H9 (cell line): ENCODE results near the gene FAM200A. TPM values are rescaled to one million over a fixed set of nuclear protein-coding genes. Genes with fewer than 3 reads are reported as not detected.
A peak's percentile ranks its signal among the peaks of the same experiment; 100 is the strongest.

Experiments used
- DNase-seq: peaks from one replicate; pipeline ENCODE4 v3.0.0-alpha.2; 2017
- H2AFZ ChIP-seq: one replicate; pipeline ENCODE4 v1.6.1; 2013; ENCODE audit warnings: mild to moderate bottlenecking, low read length, control low read depth, moderate library complexity
- H2AK5ac ChIP-seq: 2 replicates; pipeline ENCODE4 v1.6.1; 2013; ENCODE audit warnings: low read length, control low read depth, mixed read lengths; ENCODE audit not compliant: insufficient read length
- H2BK120ac ChIP-seq: one replicate; pipeline ENCODE4 v1.6.1; 2013; ENCODE audit warnings: low read depth, mild to moderate bottlenecking, low read length, control low read depth, inconsistent platforms; ENCODE audit not compliant: poor library complexity, severe bottlenecking
- H2BK12ac ChIP-seq: 2 replicates; pipeline ENCODE4 v1.6.1; 2013; ENCODE audit warnings: low read length, control low read depth, mixed read lengths, low read depth; ENCODE audit not compliant: insufficient read length
- H2BK15ac ChIP-seq: 2 replicates; pipeline ENCODE4 v1.6.1; 2013; ENCODE audit warnings: low read depth, low read length, control low read depth
- H2BK20ac ChIP-seq: one replicate; pipeline ENCODE4 v1.6.1; 2013; ENCODE audit warnings: low read depth, mild to moderate bottlenecking, low read length, control low read depth, inconsistent platforms; ENCODE audit not compliant: poor library complexity, severe bottlenecking
- H2BK5ac ChIP-seq: 2 replicates; pipeline ENCODE4 v1.6.1; 2013; ENCODE audit warnings: low read length, control low read depth, mixed read lengths; ENCODE audit not compliant: insufficient read length
- H3K14ac ChIP-seq: 2 replicates; pipeline ENCODE4 v1.6.1; 2013; ENCODE audit warnings: low read length, control low read depth; ENCODE audit not compliant: insufficient read depth
- H3K18ac ChIP-seq: 2 replicates; pipeline ENCODE4 v1.6.1; 2013; ENCODE audit warnings: low read depth, mild to moderate bottlenecking, mixed read lengths, low read length, control low read depth; ENCODE audit not compliant: insufficient read length
- H3K23ac ChIP-seq: 2 replicates; pipeline ENCODE4 v1.6.1; 2013; ENCODE audit warnings: low read length, control low read depth, mixed read lengths, low read depth; ENCODE audit not compliant: insufficient read length
- H3K23me2 ChIP-seq: 2 replicates; pipeline ENCODE4 v1.6.1; 2013; ENCODE audit warnings: low read depth, mild to moderate bottlenecking, mixed read lengths, low read length, control low read depth; ENCODE audit not compliant: insufficient read length, poor library complexity, severe bottlenecking
- H3K27ac ChIP-seq: 2 replicates; pipeline ENCODE4 v1.5.1; 2013; ENCODE audit warnings: low read length, control low read depth, mixed read lengths, low read depth; ENCODE audit not compliant: insufficient read length
- H3K27me3 ChIP-seq: 2 replicates; pipeline ENCODE4 v1.6.1; 2013; ENCODE audit warnings: low read length, control low read depth, inconsistent platforms; ENCODE audit not compliant: insufficient read depth
- H3K4ac ChIP-seq: 2 replicates; pipeline ENCODE4 v1.6.1; 2013; ENCODE audit warnings: low read depth, mild to moderate bottlenecking, control low read depth, inconsistent platforms, low read length, moderate library complexity
- H3K4me1 ChIP-seq: 2 replicates; pipeline ENCODE4 v1.6.1; 2013; ENCODE audit warnings: low read length, control low read depth, inconsistent platforms; ENCODE audit not compliant: insufficient read depth
- H3K4me2 ChIP-seq: 2 replicates; pipeline ENCODE4 v1.6.1; 2013; ENCODE audit warnings: low read length, control low read depth, mixed read lengths; ENCODE audit not compliant: insufficient read length, insufficient read depth
- H3K56ac ChIP-seq: 2 replicates; pipeline ENCODE4 v1.6.1; 2013; ENCODE audit warnings: low read depth, mild to moderate bottlenecking, mixed read lengths, low read length, control low read depth; ENCODE audit not compliant: insufficient read length
- H3K79me1 ChIP-seq: 2 replicates; pipeline ENCODE4 v1.6.1; 2013; ENCODE audit warnings: low read depth, mild to moderate bottlenecking, moderate library complexity, low read length, control low read depth, inconsistent platforms; ENCODE audit not compliant: insufficient read depth, poor library complexity, severe bottlenecking
- H3K79me2 ChIP-seq: 2 replicates; pipeline ENCODE4 v1.6.1; 2013; ENCODE audit warnings: low read length, control low read depth, inconsistent platforms; ENCODE audit not compliant: insufficient read depth
- H3K9ac ChIP-seq: 2 replicates; pipeline ENCODE4 v1.6.1; 2013; ENCODE audit warnings: low read length, control low read depth, mixed read lengths; ENCODE audit not compliant: insufficient read length; ENCODE audit errors: extremely low read depth
- H3K9me3 ChIP-seq: one replicate; pipeline ENCODE4 v1.6.1; 2013; ENCODE audit warnings: low read depth, low read length, inconsistent platforms; ENCODE audit not compliant: control insufficient read depth
- H3T11ph ChIP-seq: one replicate; pipeline ENCODE4 v1.6.1; 2013; ENCODE audit warnings: mild to moderate bottlenecking, low read length, control low read depth, inconsistent platforms
- H4K20me1 ChIP-seq: one replicate; pipeline ENCODE4 v1.6.1; 2013; ENCODE audit not compliant: control insufficient read depth, insufficient read length, insufficient read depth
- H4K5ac ChIP-seq: 2 replicates; pipeline ENCODE4 v1.6.1; 2013; ENCODE audit warnings: low read depth, mild to moderate bottlenecking, mixed read lengths, low read length, control low read depth; ENCODE audit not compliant: insufficient read length
- H4K8ac ChIP-seq: replicated peaks from 2 replicates; pipeline ENCODE4 v1.6.1; 2013; ENCODE audit warnings: low read length, control low read depth, mixed read lengths, low read depth; ENCODE audit not compliant: insufficient read length
- H4K91ac ChIP-seq: 2 replicates; pipeline ENCODE4 v1.6.1; 2013; ENCODE audit warnings: low read depth, mild to moderate bottlenecking, moderate library complexity, mixed read lengths, low read length, control low read depth; ENCODE audit not compliant: insufficient read length
- H3K27ac Mint-ChIP-seq, 3 experiments: 2 replicates in 2 of 3; 3 replicates in 1 of 3; pipeline ENCODE4 v1.8.0; 2020 to 2021; ENCODE audit warnings: mixed read lengths in 3 of 3, mild to moderate bottlenecking in 1 of 3, moderate library complexity in 1 of 3
- H3K27me3 Mint-ChIP-seq: 2 replicates; pipeline ENCODE4 v1.8.0; 2021; ENCODE audit warnings: low read depth, mild to moderate bottlenecking, moderate library complexity, mixed read lengths
- H3K36me3 Mint-ChIP-seq, 3 experiments: 2 replicates in 2 of 3; 3 replicates in 1 of 3; pipeline ENCODE4 v1.8.0; 2020 to 2021; ENCODE audit warnings: low read depth in 3 of 3, mixed read lengths in 3 of 3; ENCODE audit not compliant: insufficient read depth in 1 of 3
- H3K4me1 Mint-ChIP-seq, 2 experiments: 2 replicates each; pipeline ENCODE4 v1.8.0; 2020; ENCODE audit warnings: mixed read lengths in 2 of 2
- H3K4me3 Mint-ChIP-seq, 2 experiments: 2 replicates in 1 of 2; 3 replicates in 1 of 2; pipeline ENCODE4 v1.8.0; 2020 to 2021; ENCODE audit warnings: mild to moderate bottlenecking in 2 of 2, mixed read lengths in 2 of 2, moderate library complexity in 1 of 2
- H3K9me3 Mint-ChIP-seq, 2 experiments: 2 replicates in 1 of 2; 3 replicates in 1 of 2; pipeline ENCODE4 v1.8.0; 2020; ENCODE audit warnings: mild to moderate bottlenecking in 2 of 2, mixed read lengths in 2 of 2, moderate library complexity in 1 of 2
- WGBS: extraction: QIAGEN DNeasy Blood & Tissue Kit; methylation state at CpG from one replicate; pipeline ENCODE4 v1.1.7; 2013; ENCODE audit warnings: missing lambda C conversion rate, low lambda C conversion rate, mixed read lengths; ENCODE audit not compliant: insufficient read length; ENCODE audit errors: extremely low coverage; 5-methylcytosine and 5-hydroxymethylcytosine counted together
- total RNA-seq: library from RNA; stranded (reverse); gene quantifications from 2 replicates; pipeline ENCODE4 v1.2.1, GENCODE V29; 2021
- TF ChIP-seq, protein P1 (sequence below): fragments of 200-600 bp; sonication (generic); conservative IDR thresholded peaks from 3 replicates; pipeline ENCODE4 v1.8.0; 2021; ENCODE audit warnings: antibody characterized with exemption, mild to moderate bottlenecking

FAM200A gene
- total RNA-seq, 1 experiment from 2014 or later: 7.8 TPM

DNA sequence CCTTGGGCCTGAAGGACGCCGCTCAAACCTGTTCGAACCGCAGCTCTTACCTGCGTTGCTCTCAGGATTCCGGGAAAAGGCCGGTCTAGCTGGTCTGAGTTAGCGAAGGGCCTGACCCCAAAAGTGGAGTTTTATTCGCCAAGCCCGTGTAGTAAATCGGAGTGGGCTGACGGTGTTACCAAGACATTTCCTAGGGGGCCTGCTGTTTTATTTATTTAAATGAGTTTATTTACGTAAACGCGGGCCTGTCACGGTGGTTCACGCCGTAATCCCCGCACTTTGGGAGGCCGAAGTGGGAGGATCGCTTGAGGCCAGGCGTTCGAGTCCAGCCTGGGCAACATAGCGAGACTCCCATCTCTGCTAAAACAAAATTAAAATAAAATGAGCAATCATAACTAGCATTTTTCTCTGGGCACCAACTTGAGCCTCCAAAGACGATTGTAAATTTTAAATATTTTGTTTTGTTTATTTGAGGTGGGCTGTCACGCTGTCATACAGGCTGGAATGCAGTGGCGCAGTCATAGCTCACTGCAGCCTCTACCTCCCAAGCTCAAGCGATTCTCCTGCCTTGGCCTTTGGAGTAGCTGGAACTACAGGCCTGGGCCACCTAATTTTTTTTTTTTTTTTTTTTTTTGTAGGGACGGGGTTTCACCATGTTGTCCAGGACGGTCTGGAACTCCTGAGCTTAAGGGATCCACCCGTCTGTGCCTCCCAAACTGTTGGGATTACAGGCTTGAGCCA is 7.4 kb upstream of the FAM200A start:
- H3K4me2 ChIP-seq: peak overlapping the region; percentile 58
- no peak overlapping the region for H2AK5ac ChIP-seq
- H4K8ac ChIP-seq: no peak overlapping the region
- peak overlapping the region; percentile 94 to 99 for H3K4me3 Mint-ChIP-seq
- H3K27me3 ChIP-seq: no peaks in the 10 kb centered on the region
- H3K79me1 ChIP-seq: peaks cover 3% of the 10 kb centered on the region
- no peak overlapping the region for H4K5ac ChIP-seq
- H3K27ac ChIP-seq: peak overlapping the region; percentile 39
- no CpG with 5 or more reads among the region's 31 CpGs for WGBS
- no peak overlapping the region for H2BK12ac ChIP-seq
- TF ChIP-seq, protein P1, sequence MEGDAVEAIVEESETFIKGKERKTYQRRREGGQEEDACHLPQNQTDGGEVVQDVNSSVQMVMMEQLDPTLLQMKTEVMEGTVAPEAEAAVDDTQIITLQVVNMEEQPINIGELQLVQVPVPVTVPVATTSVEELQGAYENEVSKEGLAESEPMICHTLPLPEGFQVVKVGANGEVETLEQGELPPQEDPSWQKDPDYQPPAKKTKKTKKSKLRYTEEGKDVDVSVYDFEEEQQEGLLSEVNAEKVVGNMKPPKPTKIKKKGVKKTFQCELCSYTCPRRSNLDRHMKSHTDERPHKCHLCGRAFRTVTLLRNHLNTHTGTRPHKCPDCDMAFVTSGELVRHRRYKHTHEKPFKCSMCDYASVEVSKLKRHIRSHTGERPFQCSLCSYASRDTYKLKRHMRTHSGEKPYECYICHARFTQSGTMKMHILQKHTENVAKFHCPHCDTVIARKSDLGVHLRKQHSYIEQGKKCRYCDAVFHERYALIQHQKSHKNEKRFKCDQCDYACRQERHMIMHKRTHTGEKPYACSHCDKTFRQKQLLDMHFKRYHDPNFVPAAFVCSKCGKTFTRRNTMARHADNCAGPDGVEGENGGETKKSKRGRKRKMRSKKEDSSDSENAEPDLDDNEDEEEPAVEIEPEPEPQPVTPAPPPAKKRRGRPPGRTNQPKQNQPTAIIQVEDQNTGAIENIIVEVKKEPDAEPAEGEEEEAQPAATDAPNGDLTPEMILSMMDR: no peak
- no peaks in the 10 kb centered on the region for H3K27me3 Mint-ChIP-seq
- H2BK20ac ChIP-seq: no peak overlapping the region
- H3K9ac ChIP-seq: peak overlapping the region; percentile 94
- H3K9me3 Mint-ChIP-seq: no peaks in the 10 kb centered on the region
- H3K14ac ChIP-seq: peak overlapping the region; percentile 94
- H3K4ac ChIP-seq: no peak overlapping the region
- H3T11ph ChIP-seq: no peak overlapping the region
- H2BK15ac ChIP-seq: no peak overlapping the region
- H3K36me3 Mint-ChIP-seq: peaks cover 38 to 46% (median 45%) of the 10 kb centered on the region in 3 experiments
- no peaks in the 10 kb centered on the region for H3K23me2 ChIP-seq
- peak overlapping the region; percentile 96 to 99 (median 99); a peak in 5 of 7 replicates for H3K27ac Mint-ChIP-seq
- H4K91ac ChIP-seq: peak overlapping the region; percentile 78
- no peaks in the 10 kb centered on the region for H3K9me3 ChIP-seq
- no peak overlapping the region for H3K56ac ChIP-seq
- H3K18ac ChIP-seq: peak overlapping the region; percentile 63
- peaks cover 4% of the 10 kb centered on the region; the same call in 1 of the 2 replicates for H3K79me2 ChIP-seq
- H2BK120ac ChIP-seq: no peak overlapping the region
- no peaks in the 10 kb centered on the region for H3K4me1 ChIP-seq
- no peak overlapping the region for H3K23ac ChIP-seq
- no peak overlapping the region for H2AFZ ChIP-seq
- DNase-seq: no peak
- H3K4me1 Mint-ChIP-seq: peaks cover 5 to 6% of the 10 kb centered on the region in 2 experiments
- H4K20me1 ChIP-seq: no peaks in the 10 kb centered on the region
- peak overlapping the region; percentile 48 for H2BK5ac ChIP-seq
